Parathyroid adenoma (tissue), 2 donors: ENCODE results near the gene RGS8.

ENCODE experiments used
- H2AFZ ChIP-seq: fragments of 300-600 bp; sonication (generic); one replicate; pipeline ENCODE4 v1.7.0; 2017; ENCODE audit warnings: antibody characterized with exemption, mild to moderate bottlenecking
- H3K27ac ChIP-seq: fragments of 300-600 bp; sonication (generic); one replicate; pipeline ENCODE4 v1.7.0; 2017
- H3K27me3 ChIP-seq: fragments of 300-600 bp; sonication (generic); one replicate; pipeline ENCODE4 v1.7.0; 2017; ENCODE audit warnings: low read length; ENCODE audit not compliant: control insufficient read depth, insufficient read depth
- H3K36me3 ChIP-seq: fragments of 300-600 bp; sonication (generic); one replicate; pipeline ENCODE4 v1.7.0; 2017; ENCODE audit warnings: low read length; ENCODE audit not compliant: control insufficient read depth, insufficient read depth
- H3K4me1 ChIP-seq: fragments of 300-600 bp; sonication (generic); one replicate; pipeline ENCODE4 v1.7.0; 2017; ENCODE audit warnings: control low read depth
- H3K4me2 ChIP-seq: fragments of 300-600 bp; sonication (generic); one replicate; pipeline ENCODE4 v1.7.0; 2017; ENCODE audit warnings: low read length
- H3K4me3 ChIP-seq: fragments of 300-600 bp; sonication (generic); one replicate; pipeline ENCODE4 v1.7.0; 2017; ENCODE audit warnings: low read depth, low read length
- H3K79me2 ChIP-seq: fragments of 300-600 bp; sonication (generic); one replicate; pipeline ENCODE4 v1.7.0; 2017; ENCODE audit warnings: control low read depth
- H3K9ac ChIP-seq: fragments of 300-600 bp; sonication (generic); one replicate; pipeline ENCODE4 v1.7.0; 2017; ENCODE audit warnings: mild to moderate bottlenecking
- H3K9me3 ChIP-seq: fragments of 300-600 bp; sonication (generic); one replicate; pipeline ENCODE4 v1.7.0; 2017; ENCODE audit warnings: low read length; ENCODE audit not compliant: control insufficient read depth
- CTCF ChIP-seq: fragments of 300-600 bp; sonication (generic); IDR thresholded peaks from one replicate; pipeline ENCODE4 v1.7.0; 2017; ENCODE audit warnings: antibody characterized with exemption, mild to moderate bottlenecking
- donor health status: primary hyperparathyroidism.

Gene RGS8

GRCh38 chr1:182718311-182718710, 33.9 kb upstream of the RGS8 start:
- no peaks in the 10 kb centered on the region for H3K79me2 ChIP-seq
- no peak for TF ChIP-seq CTCF
- H3K4me1 ChIP-seq = no peaks in the 10 kb centered on the region
- no peak overlapping the region for H3K4me2 ChIP-seq
- H3K36me3 ChIP-seq = no peaks in the 10 kb centered on the region
- no peak overlapping the region for H2AFZ ChIP-seq
- H3K4me3 ChIP-seq = no peak overlapping the region
- no peaks in the 10 kb centered on the region for H3K27me3 ChIP-seq
- H3K27ac ChIP-seq = no peak overlapping the region
- H3K9me3 ChIP-seq = no peaks in the 10 kb centered on the region
- no peak overlapping the region for H3K9ac ChIP-seq

- no peak overlapping the region for H2AFZ ChIP-seq
- no peaks in the 10 kb centered on the region for H3K9me3 ChIP-seq
- TF ChIP-seq CTCF = no peak
- no peaks in the 10 kb centered on the region for H3K79me2 ChIP-seq
- no peak overlapping the region for H3K4me2 ChIP-seq
- no peaks in the 10 kb centered on the region for H3K27me3 ChIP-seq
- H3K4me3 ChIP-seq = no peak overlapping the region
- no peaks in the 10 kb centered on the region for H3K4me1 ChIP-seq
- H3K36me3 ChIP-seq = no peaks in the 10 kb centered on the region
- no peak overlapping the region for H3K9ac ChIP-seq
- no peak overlapping the region for H3K27ac ChIP-seq
Observed at GRCh38 chr1:182716740-182717720, 32.6 kb upstream of the RGS8 start.

DNA sequence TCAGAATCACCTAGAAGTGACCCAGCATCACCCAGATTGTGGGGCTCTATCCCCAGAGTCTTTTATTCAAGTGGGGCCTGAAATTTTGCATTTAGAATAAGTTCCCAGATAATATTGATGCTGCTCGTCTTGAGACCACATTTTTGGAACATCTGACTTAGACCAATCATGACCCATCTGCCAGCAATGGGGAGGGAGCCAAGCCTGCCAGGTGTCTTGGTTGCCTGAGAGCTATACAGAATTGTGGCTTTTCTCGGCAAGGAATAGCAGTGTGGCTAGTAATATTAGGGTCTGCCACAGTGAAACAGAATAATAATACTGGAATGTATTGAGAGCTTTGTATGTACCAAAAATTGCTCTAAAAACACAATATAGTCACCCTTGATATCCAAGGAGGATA, 31.1 kb upstream of the RGS8 start:
- no peak for TF ChIP-seq CTCF
- H3K27me3 ChIP-seq = no peaks in the 10 kb centered on the region
- no peak overlapping the region for H3K9ac ChIP-seq
- H3K27ac ChIP-seq = no peak overlapping the region
- H3K79me2 ChIP-seq = no peaks in the 10 kb centered on the region
- no peak overlapping the region for H3K4me3 ChIP-seq
- H3K4me2 ChIP-seq = no peak overlapping the region
- H3K36me3 ChIP-seq = no peaks in the 10 kb centered on the region
- H3K9me3 ChIP-seq = no peaks in the 10 kb centered on the region
- H3K4me1 ChIP-seq = no peaks in the 10 kb centered on the region
- H2AFZ ChIP-seq = no peak overlapping the region

DNA sequence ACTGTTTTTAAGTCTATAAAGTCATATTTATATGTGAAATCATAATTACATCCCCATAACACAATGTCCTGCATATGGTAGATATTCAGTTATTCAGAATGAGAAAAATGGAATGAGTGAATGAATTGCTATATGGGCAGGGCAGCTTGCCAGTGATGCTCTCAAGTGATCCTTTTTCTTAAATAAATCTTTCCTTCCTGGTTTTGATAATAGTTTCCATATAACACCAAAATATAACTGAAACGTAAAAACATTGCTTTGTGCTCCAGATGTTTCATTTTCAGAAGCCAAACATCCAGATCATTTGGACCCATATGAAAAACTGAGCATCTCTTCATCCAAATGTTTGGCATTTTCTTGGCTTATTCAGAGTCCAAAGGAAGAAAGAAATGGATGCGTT, 30.2 kb upstream of the RGS8 start:
- no peak overlapping the region for H3K4me3 ChIP-seq
- no peak overlapping the region for H3K9ac ChIP-seq
- no peaks in the 10 kb centered on the region for H3K9me3 ChIP-seq
- no peaks in the 10 kb centered on the region for H3K4me1 ChIP-seq
- TF ChIP-seq CTCF = no peak
- H3K36me3 ChIP-seq = no peaks in the 10 kb centered on the region
- no peaks in the 10 kb centered on the region for H3K27me3 ChIP-seq
- H2AFZ ChIP-seq = no peak overlapping the region
- no peak overlapping the region for H3K4me2 ChIP-seq
- H3K79me2 ChIP-seq = no peaks in the 10 kb centered on the region
- H3K27ac ChIP-seq = no peak overlapping the region

- Histone ChIP-seq H3K4me1 (no peaks in the 10 kb centered on the region), H3K27ac (no peak overlapping the region), H3K9ac (no peak overlapping the region), H3K9me3 (no peaks in the 10 kb centered on the region), H2AFZ (no peak overlapping the region), H3K4me3 (no peak overlapping the region), H3K79me2 (no peaks in the 10 kb centered on the region), H3K27me3 (no peaks in the 10 kb centered on the region), H3K4me2 (no peak overlapping the region), H3K36me3 (no peaks in the 10 kb centered on the region)
- TF ChIP-seq CTCF = no peak
Observed at GRCh38 chr1:182713939-182714338, 29.6 kb upstream of the RGS8 start.
